ENCODE results near the gene UGT1A5.

DNA sequence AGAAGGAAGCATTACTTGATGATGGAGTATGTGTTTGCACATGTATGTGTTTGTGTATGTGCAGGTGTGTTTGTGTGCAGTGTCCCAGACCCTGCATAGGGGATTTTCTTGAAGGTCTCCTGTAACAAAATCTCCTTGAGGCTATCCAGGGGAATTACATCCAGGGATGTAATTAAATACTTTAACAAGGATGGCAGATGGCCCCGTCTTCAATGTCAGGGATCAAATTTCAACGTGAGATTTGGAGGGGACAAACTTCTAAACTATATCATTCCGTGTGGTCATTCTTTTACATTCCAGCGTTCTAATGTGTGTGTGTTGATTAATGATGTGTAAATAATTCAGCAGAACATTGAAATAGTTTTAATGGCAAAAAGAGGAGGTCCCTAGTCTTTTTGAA, 37.7 kb upstream of the UGT1A5 start:
- no peak for TF ChIP-seq SP1 (IDR thresholded peaks at IDR 0.05; ENCODE audit: low read depth, low read length)
- TF ChIP-seq, protein P1, sequence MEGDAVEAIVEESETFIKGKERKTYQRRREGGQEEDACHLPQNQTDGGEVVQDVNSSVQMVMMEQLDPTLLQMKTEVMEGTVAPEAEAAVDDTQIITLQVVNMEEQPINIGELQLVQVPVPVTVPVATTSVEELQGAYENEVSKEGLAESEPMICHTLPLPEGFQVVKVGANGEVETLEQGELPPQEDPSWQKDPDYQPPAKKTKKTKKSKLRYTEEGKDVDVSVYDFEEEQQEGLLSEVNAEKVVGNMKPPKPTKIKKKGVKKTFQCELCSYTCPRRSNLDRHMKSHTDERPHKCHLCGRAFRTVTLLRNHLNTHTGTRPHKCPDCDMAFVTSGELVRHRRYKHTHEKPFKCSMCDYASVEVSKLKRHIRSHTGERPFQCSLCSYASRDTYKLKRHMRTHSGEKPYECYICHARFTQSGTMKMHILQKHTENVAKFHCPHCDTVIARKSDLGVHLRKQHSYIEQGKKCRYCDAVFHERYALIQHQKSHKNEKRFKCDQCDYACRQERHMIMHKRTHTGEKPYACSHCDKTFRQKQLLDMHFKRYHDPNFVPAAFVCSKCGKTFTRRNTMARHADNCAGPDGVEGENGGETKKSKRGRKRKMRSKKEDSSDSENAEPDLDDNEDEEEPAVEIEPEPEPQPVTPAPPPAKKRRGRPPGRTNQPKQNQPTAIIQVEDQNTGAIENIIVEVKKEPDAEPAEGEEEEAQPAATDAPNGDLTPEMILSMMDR (IDR thresholded peaks at IDR 0.05; ENCODE audit: control extremely low read depth in 1 of 3, insufficient read depth in 1 of 3, low read depth in 1 of 3, low read length in 3 of 3): no peak
- TF ChIP-seq YY1 (IDR thresholded peaks at IDR 0.05; ENCODE audit: low read depth, low read length): no peak
- TF ChIP-seq, protein P2, sequence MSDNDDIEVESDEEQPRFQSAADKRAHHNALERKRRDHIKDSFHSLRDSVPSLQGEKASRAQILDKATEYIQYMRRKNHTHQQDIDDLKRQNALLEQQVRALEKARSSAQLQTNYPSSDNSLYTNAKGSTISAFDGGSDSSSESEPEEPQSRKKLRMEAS (IDR thresholded peaks at IDR 0.05): no peak
- no peak for TF ChIP-seq POLR2A (IDR thresholded peaks at IDR 0.05; ENCODE audit: control extremely low read depth in 1 of 2, low read depth in 2 of 2, low read length in 2 of 2)

Measured in H1 (cell line).